Glutamatergic neuron (in vitro differentiated cells): ENCODE measurements around the gene NUMB. TPM values are rescaled to one million over a fixed set of nuclear protein-coding genes. Genes with fewer than 3 reads are reported as not detected.

Source experiments
- DNase-seq: peaks from one replicate; pipeline ENCODE4 v3.0.0; 2022
- H3K27ac Mint-ChIP-seq: one replicate; pipeline ENCODE4 v1.8.0; 2020; ENCODE audit warnings: mild to moderate bottlenecking, mixed read lengths, inconsistent platforms; ENCODE audit not compliant: unreplicated experiment
- H3K27me3 Mint-ChIP-seq: one replicate; pipeline ENCODE4 v1.8.0; 2020; ENCODE audit warnings: mild to moderate bottlenecking, moderate library complexity, mixed read lengths, inconsistent platforms; ENCODE audit not compliant: unreplicated experiment
- H3K36me3 Mint-ChIP-seq: one replicate; pipeline ENCODE4 v1.8.0; 2020; ENCODE audit warnings: mild to moderate bottlenecking, mixed read lengths, inconsistent platforms; ENCODE audit not compliant: unreplicated experiment
- H3K4me1 Mint-ChIP-seq: one replicate; pipeline ENCODE4 v1.8.0; 2020; ENCODE audit warnings: mild to moderate bottlenecking, low read depth, mixed read lengths, inconsistent platforms; ENCODE audit not compliant: unreplicated experiment
- H3K4me3 Mint-ChIP-seq: one replicate; pipeline ENCODE4 v1.8.0; 2020; ENCODE audit warnings: mild to moderate bottlenecking, mixed read lengths, inconsistent platforms; ENCODE audit not compliant: unreplicated experiment
- H3K9me3 Mint-ChIP-seq: one replicate; pipeline ENCODE4 v1.8.0; 2020; ENCODE audit warnings: mild to moderate bottlenecking, moderate library complexity, mixed read lengths, inconsistent platforms; ENCODE audit not compliant: unreplicated experiment
- total RNA-seq: library from RNA; stranded (reverse); fragmentation: NEBNext Ultra II Directional; extraction: Animal tissue kit (Norgen Biotek cat#: 25700); gene quantifications from one replicate; pipeline ENCODE4 v1.2.1, GENCODE V29; 2021; ENCODE audit not compliant: unreplicated experiment
- TF ChIP-seq, protein P1 (sequence below): fragments of 200-600 bp; sonication (generic); IDR thresholded peaks from one replicate; pipeline ENCODE4 v1.5.0; 2021; ENCODE audit not compliant: partially characterized antibody, unreplicated experiment

Gene NUMB
- total RNA-seq, 1 donor from 2014 or later = 48.0 TPM

- Mint-ChIP-seq H3K27ac (no peak overlapping the region), H3K9me3 (no peaks in the 10 kb centered on the region), H3K36me3 (no peaks in the 10 kb centered on the region), H3K4me1 (peaks cover 8% of the 10 kb centered on the region), H3K4me3 (no peak overlapping the region), H3K27me3 (peaks cover 19% of the 10 kb centered on the region)
- TF ChIP-seq, protein P1, sequence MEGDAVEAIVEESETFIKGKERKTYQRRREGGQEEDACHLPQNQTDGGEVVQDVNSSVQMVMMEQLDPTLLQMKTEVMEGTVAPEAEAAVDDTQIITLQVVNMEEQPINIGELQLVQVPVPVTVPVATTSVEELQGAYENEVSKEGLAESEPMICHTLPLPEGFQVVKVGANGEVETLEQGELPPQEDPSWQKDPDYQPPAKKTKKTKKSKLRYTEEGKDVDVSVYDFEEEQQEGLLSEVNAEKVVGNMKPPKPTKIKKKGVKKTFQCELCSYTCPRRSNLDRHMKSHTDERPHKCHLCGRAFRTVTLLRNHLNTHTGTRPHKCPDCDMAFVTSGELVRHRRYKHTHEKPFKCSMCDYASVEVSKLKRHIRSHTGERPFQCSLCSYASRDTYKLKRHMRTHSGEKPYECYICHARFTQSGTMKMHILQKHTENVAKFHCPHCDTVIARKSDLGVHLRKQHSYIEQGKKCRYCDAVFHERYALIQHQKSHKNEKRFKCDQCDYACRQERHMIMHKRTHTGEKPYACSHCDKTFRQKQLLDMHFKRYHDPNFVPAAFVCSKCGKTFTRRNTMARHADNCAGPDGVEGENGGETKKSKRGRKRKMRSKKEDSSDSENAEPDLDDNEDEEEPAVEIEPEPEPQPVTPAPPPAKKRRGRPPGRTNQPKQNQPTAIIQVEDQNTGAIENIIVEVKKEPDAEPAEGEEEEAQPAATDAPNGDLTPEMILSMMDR = no peak
- DNase-seq = no peak
Measured at GRCh38 chr14:73240816-73241480, 217.4 kb downstream of the NUMB start.

DNA sequence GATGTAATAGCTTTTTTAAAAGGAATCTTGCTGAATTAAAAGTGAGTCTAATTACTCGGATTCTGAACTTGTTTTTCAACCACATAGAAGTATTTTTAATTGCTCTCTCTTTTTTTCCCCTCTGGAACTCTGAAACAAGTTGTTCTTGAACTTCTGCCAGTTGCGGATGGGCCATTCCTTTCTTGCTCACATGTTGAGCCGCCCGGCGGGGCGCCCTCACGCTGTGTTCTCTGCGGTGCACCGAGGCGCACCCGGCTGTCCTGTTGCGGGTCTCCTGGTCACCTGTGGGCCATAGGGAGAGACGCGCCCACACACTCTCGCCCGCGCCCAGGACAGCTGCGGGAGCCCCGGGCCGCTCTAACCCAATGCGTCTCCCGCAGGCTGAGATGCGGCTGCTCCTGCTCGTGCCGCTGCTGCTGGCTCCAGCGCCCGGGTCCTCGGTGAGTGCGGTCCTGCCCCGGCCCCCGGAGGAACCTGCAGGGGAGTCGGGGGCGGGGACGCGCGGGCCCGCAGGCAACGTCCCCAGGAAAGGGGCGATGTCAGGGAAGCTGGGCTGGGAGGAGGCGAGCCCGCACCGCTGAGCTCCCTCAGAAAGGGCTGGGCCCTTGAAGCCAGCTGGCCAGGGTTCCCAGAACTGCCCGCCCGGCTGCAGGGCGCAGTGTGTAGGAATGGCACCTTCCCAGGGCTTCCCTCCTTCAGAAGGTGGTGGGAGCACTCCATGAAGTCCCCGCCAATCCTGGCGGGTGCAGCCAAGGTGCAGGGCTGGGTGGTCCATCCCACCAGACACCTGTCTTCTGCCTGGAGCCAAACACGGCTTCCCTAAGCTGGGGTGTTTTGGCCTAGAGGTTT is 218.7 kb downstream of the NUMB start:
- DNase-seq = peak; percentile 52
- Mint-ChIP-seq H3K36me3 (no peaks in the 10 kb centered on the region), H3K4me3 (peak overlapping the region; percentile 55), H3K9me3 (no peaks in the 10 kb centered on the region), H3K27ac (no peak overlapping the region), H3K27me3 (peaks cover 21% of the 10 kb centered on the region), H3K4me1 (peaks cover 18% of the 10 kb centered on the region)
- TF ChIP-seq, protein P1 = no peak

GRCh38 chr14:73238941-73239340 is 219.4 kb downstream of the NUMB start:
- peak overlapping the region; percentile 2 for H3K4me3 Mint-ChIP-seq
- no peaks in the 10 kb centered on the region for H3K9me3 Mint-ChIP-seq
- H3K27ac Mint-ChIP-seq = no peak overlapping the region
- DNase-seq = no peak
- peaks cover 2% of the 10 kb centered on the region for H3K36me3 Mint-ChIP-seq
- TF ChIP-seq, protein P1 = no peak
- peaks cover 23% of the 10 kb centered on the region for H3K27me3 Mint-ChIP-seq
- H3K4me1 Mint-ChIP-seq = peaks cover 19% of the 10 kb centered on the region

GRCh38 chr14:73238424-73238852 is 219.9 kb downstream of the NUMB start:
- Mint-ChIP-seq H3K27ac (no peak overlapping the region), H3K4me1 (peaks cover 19% of the 10 kb centered on the region), H3K27me3 (peaks cover 22% of the 10 kb centered on the region), H3K9me3 (peaks cover 2% of the 10 kb centered on the region), H3K36me3 (peaks cover 7% of the 10 kb centered on the region), H3K4me3 (peak overlapping the region; percentile 49)
- DNase-seq = no peak
- TF ChIP-seq, protein P1 = no peak
